Vagina (tissue), 2 donors: ENCODE measurements around the gene ZNF580. TPM values are rescaled to one million over a fixed set of nuclear protein-coding genes. Genes with fewer than 3 reads are reported as not detected.

Source experiments
- DNase-seq, 2 donors: peaks; one replicate each; pipeline ENCODE4 v3.0.0-alpha.2; 2017; ENCODE audit errors: extremely low spot score in 2 of 2
- H3K27ac ChIP-seq: fragments of 200-600 bp; sonication (generic); one replicate; pipeline ENCODE4 v1.5.1; 2019
- H3K27me3 ChIP-seq: fragments of 200-600 bp; sonication (generic); one replicate; pipeline ENCODE4 v1.5.1; 2019
- H3K36me3 ChIP-seq, 2 donors: fragments of 200-600 bp; sonication (generic); one replicate each; pipeline ENCODE4 v1.5.1; 2017 to 2019
- H3K4me1 ChIP-seq: fragments of 200-600 bp; sonication (generic); one replicate; pipeline ENCODE4 v1.5.1; 2019
- H3K4me3 ChIP-seq, 2 donors: fragments of 200-600 bp; sonication (generic); 1 replicate in 1 of 2; 2 replicates in 1 of 2; pipeline ENCODE4 v1.5.1; 2016 to 2019
- H3K9me3 ChIP-seq: fragments of 200-600 bp; sonication (generic); one replicate; pipeline ENCODE4 v1.5.1; 2019
- POLR2A ChIP-seq, 2 donors: fragments of 450-650 bp; IDR thresholded peaks; one replicate each; pipeline ENCODE4 v1.6.1; 2017; ENCODE audit warnings: antibody characterized with exemption in 2 of 2, mild to moderate bottlenecking in 2 of 2, moderate library complexity in 2 of 2
- POLR2AphosphoS5 ChIP-seq, 2 donors: sonication (generic); formaldehyde crosslinking; IDR thresholded peaks; one replicate each; pipeline ENCODE4 v1.9.0; 2017; ENCODE audit warnings: antibody characterized with exemption in 2 of 2, mild to moderate bottlenecking in 2 of 2, low read depth in 1 of 2; ENCODE audit not compliant: insufficient read depth in 1 of 2
- intact Hi-C: fragments of 100-400 bp; cut with DNase I; formaldehyde crosslinking; loops from one replicate; pipeline ENCODE4 v1.15.1; 2023
- total RNA-seq: library from RNA; depleted of rRNA; stranded (reverse); fragments of >200 nt; gene quantifications from one replicate; pipeline ENCODE4 v1.2.3, GENCODE V29; 2016
- TF ChIP-seq, protein P1 (sequence below), 3 experiments: fragments of 450-650 bp in 2 of 3; fragments of 200-600 bp in 1 of 3; sonication (generic) in 1 of 3; IDR thresholded peaks; one replicate each; pipeline ENCODE4 v1.5.1; 2017 to 2019; ENCODE audit warnings: antibody characterized with exemption in 3 of 3, mild to moderate bottlenecking in 2 of 3, moderate library complexity in 2 of 3

Gene ZNF580
- total RNA-seq, 1 donor from 2014 or later: 30.9 TPM

GRCh38 chr19:55660404-55660803, 19.6 kb downstream of the ZNF580 start:
- Histone ChIP-seq H3K4me3 (no peak overlapping the region), H3K27ac (no peak overlapping the region), H3K36me3 (peaks cover 0 to 55% of the 10 kb centered on the region in 2 donors), H3K9me3 (no peaks in the 10 kb centered on the region), H3K4me1 (peaks cover 55% of the 10 kb centered on the region), H3K27me3 (no peaks in the 10 kb centered on the region)
- TF ChIP-seq POLR2AphosphoS5 (IDR thresholded peaks at IDR 0.05; ENCODE audit: insufficient read depth in 1 of 2, low read depth in 1 of 2) (no peak), POLR2A (IDR thresholded peaks at IDR 0.05) (no peak)
- TF ChIP-seq, protein P1, sequence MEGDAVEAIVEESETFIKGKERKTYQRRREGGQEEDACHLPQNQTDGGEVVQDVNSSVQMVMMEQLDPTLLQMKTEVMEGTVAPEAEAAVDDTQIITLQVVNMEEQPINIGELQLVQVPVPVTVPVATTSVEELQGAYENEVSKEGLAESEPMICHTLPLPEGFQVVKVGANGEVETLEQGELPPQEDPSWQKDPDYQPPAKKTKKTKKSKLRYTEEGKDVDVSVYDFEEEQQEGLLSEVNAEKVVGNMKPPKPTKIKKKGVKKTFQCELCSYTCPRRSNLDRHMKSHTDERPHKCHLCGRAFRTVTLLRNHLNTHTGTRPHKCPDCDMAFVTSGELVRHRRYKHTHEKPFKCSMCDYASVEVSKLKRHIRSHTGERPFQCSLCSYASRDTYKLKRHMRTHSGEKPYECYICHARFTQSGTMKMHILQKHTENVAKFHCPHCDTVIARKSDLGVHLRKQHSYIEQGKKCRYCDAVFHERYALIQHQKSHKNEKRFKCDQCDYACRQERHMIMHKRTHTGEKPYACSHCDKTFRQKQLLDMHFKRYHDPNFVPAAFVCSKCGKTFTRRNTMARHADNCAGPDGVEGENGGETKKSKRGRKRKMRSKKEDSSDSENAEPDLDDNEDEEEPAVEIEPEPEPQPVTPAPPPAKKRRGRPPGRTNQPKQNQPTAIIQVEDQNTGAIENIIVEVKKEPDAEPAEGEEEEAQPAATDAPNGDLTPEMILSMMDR (IDR thresholded peaks at IDR 0.05): no peak
- intact Hi-C loops: loop anchor here (10.0 kb wide), 1 partner anchor 546 kb away; the partner anchor contains the start of gene PPP1R12C
- DNase-seq: no peak

- no peak for DNase-seq
- Histone ChIP-seq H3K4me1 (peaks cover 50% of the 10 kb centered on the region), H3K27ac (no peak overlapping the region), H3K9me3 (no peaks in the 10 kb centered on the region), H3K36me3 (peaks cover 0 to 60% of the 10 kb centered on the region in 2 donors), H3K27me3 (no peaks in the 10 kb centered on the region), H3K4me3 (no peak overlapping the region)
- TF ChIP-seq POLR2AphosphoS5 (IDR thresholded peaks at IDR 0.05; ENCODE audit: insufficient read depth in 1 of 2, low read depth in 1 of 2) (no peak), POLR2A (IDR thresholded peaks at IDR 0.05) (no peak)
- TF ChIP-seq, protein P1 (IDR thresholded peaks at IDR 0.05): no peak
- intact Hi-C loops: loop anchor here (10.0 kb wide), 1 partner anchor 546 kb away; the partner anchor contains the start of gene PPP1R12C
Observed at GRCh38 chr19:55660991-55661390, 20.2 kb downstream of the ZNF580 start.

GRCh38 chr19:55661826-55662225, 21.0 kb downstream of the ZNF580 start:
- intact Hi-C loops: loop anchor here (10.0 kb wide), 1 partner anchor 547 kb away; the partner anchor contains the start of gene PPP1R12C
- no peak overlapping the region for H3K4me3 ChIP-seq
- TF ChIP-seq, protein P1 (IDR thresholded peaks at IDR 0.05): no peak
- TF ChIP-seq POLR2AphosphoS5 (IDR thresholded peaks at IDR 0.05; ENCODE audit: insufficient read depth in 1 of 2, low read depth in 1 of 2): no peak
- no peak for TF ChIP-seq POLR2A (IDR thresholded peaks at IDR 0.05)
- H3K27me3 ChIP-seq: no peaks in the 10 kb centered on the region
- DNase-seq: no peak
- peaks cover 0 to 69% of the 10 kb centered on the region in 2 donors for H3K36me3 ChIP-seq
- no peaks in the 10 kb centered on the region for H3K9me3 ChIP-seq
- peaks cover 41% of the 10 kb centered on the region for H3K4me1 ChIP-seq
- no peak overlapping the region for H3K27ac ChIP-seq

DNA sequence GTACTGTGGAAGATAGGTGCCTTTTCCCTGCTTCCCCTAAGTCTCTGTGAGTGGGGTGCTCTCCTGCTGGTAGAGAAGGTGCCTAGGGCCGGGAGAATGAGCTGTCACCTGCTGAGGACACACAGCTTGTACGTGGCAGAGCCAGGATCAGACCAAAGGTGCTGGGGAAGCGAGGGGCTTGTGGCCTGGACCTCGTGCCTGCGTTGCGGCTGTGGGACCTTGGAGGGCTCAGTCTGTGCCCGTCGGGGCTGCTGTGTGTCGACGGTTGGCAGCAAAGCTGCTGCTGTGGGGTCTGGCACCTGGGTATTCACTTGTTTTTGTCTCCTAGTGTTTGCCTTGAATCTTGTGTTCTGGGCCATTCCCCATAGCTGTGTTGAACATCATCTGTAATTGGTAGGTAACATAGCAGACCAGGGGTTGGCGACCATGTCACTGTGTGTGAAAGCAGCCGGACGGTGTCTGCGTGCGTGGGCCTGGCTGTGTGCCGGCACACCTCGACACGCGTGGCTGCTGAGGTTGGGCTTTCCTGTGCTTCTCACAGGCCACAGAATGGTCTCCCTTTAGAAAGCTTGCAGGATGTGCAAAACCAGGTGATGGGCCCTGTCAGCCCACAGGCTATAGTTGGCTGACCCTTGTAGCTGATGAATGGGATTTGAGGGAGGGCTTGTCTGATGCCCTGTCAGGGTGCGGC, 23.2 kb downstream of the ZNF580 start:
- intact Hi-C loops: loop anchor here (10.0 kb wide), 1 partner anchor 549 kb away; the partner anchor contains the start of gene PPP1R12C
- TF ChIP-seq, protein P1 (IDR thresholded peaks at IDR 0.05): no peak
- TF ChIP-seq POLR2AphosphoS5 (IDR thresholded peaks at IDR 0.05; ENCODE audit: insufficient read depth in 1 of 2, low read depth in 1 of 2) (no peak), POLR2A (IDR thresholded peaks at IDR 0.05) (no peak)
- Histone ChIP-seq H3K36me3 (peaks cover 0 to 88% of the 10 kb centered on the region in 2 donors), H3K4me3 (no peak overlapping the region), H3K9me3 (no peaks in the 10 kb centered on the region), H3K27ac (no peak overlapping the region), H3K27me3 (no peaks in the 10 kb centered on the region), H3K4me1 (peaks cover 20% of the 10 kb centered on the region)
- DNase-seq: no peak
